RKO (cell line): ENCODE data around the gene ENTREP3.
"Not testable (repeated sequence)": the region's sequence is repeated elsewhere in the genome, so short reads cannot be mapped to it uniquely, and the experiment has no call there.

Experiments
- DNase-seq: peaks from one replicate; pipeline ENCODE4 v3.0.0-alpha.2; 2016; ENCODE audit warnings: low spot score

Gene ENTREP3

GRCh38 chr1:155223047-155223446 is 32.2 kb downstream of the ENTREP3 start:
- DNase-seq = no peak

GRCh38 chr1:155220211-155220965 is 34.9 kb downstream of the ENTREP3 start:
- not testable (repeated sequence) for DNase-seq

DNA sequence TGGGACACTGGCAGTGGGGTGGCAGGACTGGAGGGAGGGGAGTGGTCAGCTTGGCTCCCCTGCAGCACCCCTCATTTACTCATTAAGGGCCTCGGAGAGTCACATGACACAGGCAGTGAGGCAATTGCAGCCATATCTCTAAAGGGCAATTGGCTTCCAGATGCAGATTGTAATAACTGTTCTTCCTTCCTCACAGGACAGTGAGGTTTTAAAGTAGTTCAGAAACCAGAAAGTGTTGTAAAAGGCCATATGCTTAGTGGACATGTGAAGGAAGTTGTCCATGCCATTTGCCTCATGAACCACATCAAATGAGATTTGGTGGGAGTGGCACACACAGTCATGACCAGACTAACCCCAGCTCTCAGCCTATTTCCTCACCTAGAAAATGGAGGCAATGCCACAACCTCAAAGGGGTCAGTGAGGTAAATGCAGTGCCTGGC is 35.7 kb downstream of the ENTREP3 start:
- no peak for DNase-seq

- DNase-seq = peak; percentile 60
These were observed 36.3 kb downstream of the ENTREP3 start for GRCh38 chr1:155218854-155219591.

GRCh38 chr1:155214702-155215101 is 40.6 kb downstream of the ENTREP3 start:
- not testable (repeated sequence) for DNase-seq

- not testable (repeated sequence) for DNase-seq
These were observed 43.2 kb downstream of the ENTREP3 start for GRCh38 chr1:155212051-155212440.

GRCh38 chr1:155211381-155212050 is 43.8 kb downstream of the ENTREP3 start:
- DNase-seq = not testable (repeated sequence)

DNA sequence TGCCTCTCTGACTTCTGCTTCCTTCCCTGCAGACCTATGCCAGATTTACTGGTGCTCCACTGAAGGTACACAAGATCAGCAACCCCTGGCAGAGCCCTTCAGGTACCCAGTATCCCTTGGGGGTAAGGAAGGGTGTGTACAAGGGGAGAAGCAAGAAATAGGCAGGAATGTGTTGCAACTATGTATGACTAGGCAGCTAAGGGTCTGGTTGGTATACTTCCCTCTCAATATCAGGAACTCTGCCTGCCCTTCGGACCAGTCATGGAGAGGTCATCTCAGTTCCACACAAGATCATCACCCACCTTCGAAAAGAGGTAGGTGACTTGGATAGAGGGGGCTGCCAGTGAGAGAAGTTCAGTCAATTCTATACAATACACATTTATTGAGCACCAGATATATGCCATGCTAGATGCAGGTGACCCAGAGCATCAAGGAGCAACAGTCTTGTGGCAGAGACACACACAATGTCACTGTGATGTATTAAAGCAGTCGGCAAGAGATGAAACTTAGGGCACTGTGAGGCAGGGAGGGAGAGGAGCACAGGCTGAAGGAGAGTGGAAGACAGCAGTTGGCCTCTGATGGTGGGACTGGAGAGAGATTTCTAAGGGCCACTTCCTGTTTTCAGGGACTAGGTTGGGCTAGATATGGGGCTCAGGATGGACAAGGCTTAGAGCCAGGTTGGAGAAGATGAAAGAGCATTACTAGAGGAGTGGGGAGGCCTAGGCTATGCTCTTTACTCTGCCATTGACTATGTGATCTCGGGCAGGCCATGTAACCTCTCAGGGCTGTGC is 44.8 kb downstream of the ENTREP3 start:
- no peak for DNase-seq

- no peak for DNase-seq
These were observed 46.0 kb downstream of the ENTREP3 start for GRCh38 chr1:155209312-155209721.

GRCh38 chr1:155208541-155209311 is 46.6 kb downstream of the ENTREP3 start, which contains the start of gene MTX1:
Gene MTX1, plus strand, starts transcription at chr1:155208695. Its CDS starts 110 bp downstream, at chr1:155208805.
- peak; percentile 86 for DNase-seq

- no peak for DNase-seq
These were observed 47.3 kb downstream of the ENTREP3 start, which contains the start of gene THBS3 for GRCh38 chr1:155207806-155208540. Gene THBS3, minus strand, starts transcription at chr1:155207897. Its CDS starts 21 bp downstream, at chr1:155207876.

DNA sequence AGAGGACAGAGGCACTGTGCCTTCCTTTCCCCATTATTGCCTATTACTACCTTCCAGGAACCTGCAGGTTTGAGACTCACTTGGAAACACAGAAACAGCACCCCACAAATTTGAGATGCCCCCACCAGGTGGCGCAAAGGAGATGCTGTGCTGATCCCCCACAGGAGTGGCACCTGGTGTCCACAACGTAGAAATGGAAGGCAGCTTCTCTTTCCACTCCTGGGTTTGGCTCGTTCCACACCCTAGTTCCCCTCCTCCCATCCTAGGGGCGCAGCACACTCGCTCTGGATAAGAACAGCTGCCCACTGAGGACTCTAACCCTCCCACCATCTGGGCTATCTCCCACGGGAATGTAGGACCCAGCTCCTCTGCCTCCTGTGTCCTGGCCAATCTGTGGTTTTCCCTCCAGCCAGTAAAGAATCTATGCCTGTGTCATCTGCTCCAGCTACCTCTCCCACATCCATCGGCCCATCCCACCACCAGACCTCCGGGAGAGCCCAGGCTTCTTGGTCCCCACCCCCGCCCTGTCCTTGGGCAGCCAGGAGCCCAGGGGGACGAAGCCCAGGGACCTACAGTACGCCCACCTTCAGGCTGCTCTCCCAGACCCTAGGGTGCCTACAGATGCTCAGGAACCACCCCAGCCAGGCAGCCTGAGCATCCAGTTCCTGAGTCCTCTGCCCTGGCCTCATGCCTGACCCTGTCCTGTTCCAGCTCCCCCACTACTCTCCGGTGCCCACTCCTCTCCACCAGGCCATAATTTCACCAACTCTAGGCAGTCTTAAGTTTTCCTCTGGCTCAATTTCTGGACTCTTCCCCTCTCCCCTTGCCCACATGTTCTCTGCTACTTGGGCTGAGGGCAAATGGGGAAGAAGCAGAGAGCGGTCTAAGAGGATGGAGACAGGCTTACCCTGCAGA is 48.1 kb downstream of the ENTREP3 start:
- peak; percentile 82 for DNase-seq

DNA sequence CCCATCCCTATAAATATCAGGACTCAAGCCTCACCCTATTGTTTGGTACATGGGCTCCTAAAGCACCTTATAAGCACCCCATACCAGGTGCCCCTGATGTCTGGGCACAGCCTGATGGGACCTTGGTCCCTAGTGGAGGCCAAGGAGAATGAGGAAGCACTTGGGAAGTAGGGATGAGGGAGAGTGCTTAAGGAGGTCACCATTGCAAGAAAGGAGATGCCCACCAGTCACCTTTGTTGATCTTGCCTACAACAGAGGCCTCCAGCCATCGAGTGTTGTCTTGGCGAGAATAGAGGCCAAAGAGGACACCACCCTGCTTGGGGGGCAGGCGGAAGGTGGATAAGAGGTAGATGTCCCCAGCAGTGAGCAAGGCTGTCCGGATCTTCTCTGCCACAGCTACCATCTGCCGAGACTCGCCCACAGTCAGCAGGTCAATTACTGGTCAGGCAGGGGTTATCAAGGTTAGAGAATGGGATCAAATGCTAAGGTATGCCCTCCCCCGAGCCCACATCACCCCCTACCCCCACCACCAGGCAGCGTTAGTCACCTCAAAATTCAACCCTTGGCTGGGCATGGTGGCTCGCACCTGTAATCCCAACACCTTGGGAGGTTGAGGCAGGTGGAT is 49.2 kb downstream of the ENTREP3 start:
- no peak for DNase-seq

DNA sequence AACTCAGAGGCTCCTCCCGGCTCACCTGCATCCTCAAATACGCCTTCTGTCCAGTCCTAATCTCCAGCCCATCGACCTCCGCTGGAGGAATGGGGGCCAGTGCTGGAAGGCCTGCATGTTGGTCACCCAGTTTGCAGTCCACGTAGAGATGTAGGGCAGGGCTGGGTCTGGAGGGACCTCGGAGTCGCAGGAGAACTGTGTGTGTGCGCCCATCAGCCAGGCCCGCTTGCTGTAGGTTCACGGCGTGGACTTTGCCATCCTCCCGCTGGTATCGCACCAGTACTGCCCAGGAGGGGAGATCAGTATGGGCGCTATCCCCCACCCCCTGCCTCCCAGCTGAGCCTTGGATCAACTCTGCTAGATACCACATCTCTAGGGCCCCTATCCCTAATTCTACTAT is 50.2 kb downstream of the ENTREP3 start:
- no peak for DNase-seq

DNA sequence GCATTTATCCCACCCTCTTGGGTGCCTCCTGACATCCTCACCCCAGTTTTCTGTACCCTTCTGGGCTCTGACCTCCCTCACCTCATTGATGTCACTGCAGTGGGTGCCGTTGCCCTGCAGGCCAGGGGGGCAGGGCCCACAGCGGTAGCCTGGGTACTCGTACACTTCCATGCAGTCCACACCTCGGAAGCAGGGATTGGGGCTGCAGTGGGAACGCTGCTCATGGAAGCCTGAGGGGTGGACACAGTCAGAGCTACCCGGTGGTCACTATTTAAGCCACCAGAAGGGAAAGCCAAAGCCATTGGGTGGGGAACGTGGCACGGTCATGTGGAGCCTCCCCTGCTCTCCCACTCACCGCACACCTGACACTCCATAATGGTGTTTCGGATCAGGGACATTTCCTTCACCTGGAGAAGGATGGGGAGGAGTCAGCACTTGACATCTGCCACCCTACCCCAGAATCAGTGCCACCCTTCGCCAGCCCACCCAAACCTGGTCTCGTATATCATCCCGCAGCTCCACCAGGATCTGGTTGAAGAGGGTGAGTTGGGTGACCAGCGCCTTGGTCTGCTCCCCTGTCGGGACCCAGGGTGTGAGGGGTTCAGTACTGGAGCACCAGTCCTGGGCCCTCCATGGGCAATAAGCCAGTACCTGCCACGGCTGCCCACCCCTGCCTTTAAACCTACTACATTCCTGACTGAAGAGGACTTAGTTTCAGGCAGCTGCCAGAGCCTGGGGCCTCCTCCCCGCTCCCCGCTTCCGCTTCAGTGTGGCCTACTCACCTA is 52.4 kb downstream of the ENTREP3 start:
- no peak for DNase-seq

GRCh38 chr1:155202198-155202597 is 53.1 kb downstream of the ENTREP3 start:
- DNase-seq = no peak

- no peak for DNase-seq
These were observed 54.4 kb downstream of the ENTREP3 start for GRCh38 chr1:155200920-155201319.

- DNase-seq = no peak
These were observed 55.5 kb downstream of the ENTREP3 start for GRCh38 chr1:155199792-155200191.
